B cell (primary cell): ENCODE results near the gene PRPSAP1. TPM values are rescaled to one million over a fixed set of nuclear protein-coding genes. Genes with fewer than 3 reads are reported as not detected.

Experiments
- ATAC-seq: fragments of 200-7000 bp; cut with Tn5 transposase; one replicate; pipeline ENCODE4 v1.10.0; 2021; ENCODE audit warnings: low read depth, mild to moderate bottlenecking, moderate number of reproducible peaks, moderate library complexity
- CTCF ChIA-PET: fragments of 350-600 bp; sonication (Branson Sonifier 250); formaldehyde crosslinking; loops from one replicate; lab custom pipeline; 2021; ENCODE audit warnings: antibody characterized with exemption, inconsistent platforms; lab: Charles Lee
- POLR2A ChIA-PET: fragments of 350-600 bp; sonication (Branson Sonifier 250); formaldehyde crosslinking; loops from one replicate; lab custom pipeline; 2021; ENCODE audit warnings: antibody characterized with exemption; lab: Charles Lee
- DNase-seq: peaks from one replicate; pipeline ENCODE4 v3.0.0; 2013
- H2AFZ ChIP-seq: 2 replicates; pipeline ENCODE4 v1.6.1; 2012; ENCODE audit warnings: mild to moderate bottlenecking, low read depth, low read length; ENCODE audit not compliant: insufficient read depth, poor library complexity, severe bottlenecking
- H3K27ac ChIP-seq, 2 donors: 1 replicate in 1 of 2; 2 replicates in 1 of 2; pipeline ENCODE4 v1.5.1; 2012 to 2013; ENCODE audit warnings: low read length in 2 of 2, mild to moderate bottlenecking in 2 of 2, moderate library complexity in 1 of 2
- H3K27me3 ChIP-seq, 4 experiments: fragments of 200-600 bp in 1 of 4; sonication (generic) in 1 of 4; replicated peaks in 1 of 4; 1 replicate in 2 of 4; 2 replicates in 2 of 4; pipeline versions ENCODE4 v1.6.1 to v1.7.0; 2013 to 2016; ENCODE audit warnings: low read length in 3 of 4, mild to moderate bottlenecking in 2 of 4, mixed read lengths in 1 of 4, moderate library complexity in 1 of 4; ENCODE audit not compliant: insufficient read depth in 4 of 4, control insufficient read depth in 3 of 4; ENCODE audit errors: control extremely low read depth in 1 of 4
- H3K36me3 ChIP-seq, 2 experiments: replicated peaks in 1 of 2; 1 replicate in 1 of 2; 2 replicates in 1 of 2; pipeline versions ENCODE4 v1.6.1 to v1.7.1; 2013; ENCODE audit warnings: low read length in 1 of 2; ENCODE audit not compliant: insufficient read depth in 2 of 2, control insufficient read depth in 1 of 2; ENCODE audit errors: control extremely low read depth in 1 of 2, extremely low read depth in 1 of 2
- H3K4me1 ChIP-seq, 2 donors: fragments of 200-600 bp in 1 of 2; sonication (generic) in 1 of 2; 1 replicate in 1 of 2; 2 replicates in 1 of 2; pipeline versions ENCODE4 v1.5.1 to v1.6.1; 2013 to 2017; ENCODE audit warnings: low read length in 2 of 2; ENCODE audit not compliant: control insufficient read depth in 2 of 2, insufficient read depth in 2 of 2
- H3K4me2 ChIP-seq: replicated peaks from 2 replicates; pipeline ENCODE3; 2012; ENCODE audit warnings: mild to moderate bottlenecking, low read depth, low read length; ENCODE audit not compliant: poor library complexity, severe bottlenecking
- H3K4me3 ChIP-seq, 5 experiments: fragments of 200-600 bp in 1 of 5; sonication (generic) in 1 of 5; 1 replicate in 3 of 5; 2 replicates in 2 of 5; pipeline versions ENCODE4 v1.5.1 to v1.7.0; 2011 to 2016; ENCODE audit warnings: low read length in 4 of 5, mild to moderate bottlenecking in 4 of 5, low read depth in 2 of 5, control low read depth in 1 of 5, moderate library complexity in 1 of 5; ENCODE audit not compliant: insufficient read depth in 1 of 5; ENCODE audit errors: control extremely low read depth in 1 of 5, extremely low read depth in 1 of 5
- H3K79me2 ChIP-seq: fragments of 200-600 bp; sonication (generic); one replicate; pipeline ENCODE4 v1.6.0; 2016; ENCODE audit warnings: low read length; ENCODE audit not compliant: control insufficient read depth, insufficient read depth
- H3K9ac ChIP-seq: fragments of 200-600 bp; sonication (generic); 2 replicates; pipeline ENCODE4 v1.6.1; 2017; ENCODE audit warnings: mild to moderate bottlenecking, low read length, moderate library complexity
- H3K9me3 ChIP-seq, 3 donors: one replicate each; pipeline versions ENCODE4 v1.6.1 to v1.7.1; 2013; ENCODE audit warnings: low read length in 2 of 3; ENCODE audit not compliant: control insufficient read depth in 2 of 3, insufficient read depth in 1 of 3; ENCODE audit errors: control extremely low read depth in 1 of 3
- H4K20me1 ChIP-seq: 2 replicates; pipeline ENCODE4 v1.6.0; 2012; ENCODE audit warnings: mild to moderate bottlenecking, low read length; ENCODE audit not compliant: insufficient read depth, control insufficient read depth, poor library complexity, severe bottlenecking
- H3K27ac Mint-ChIP-seq: one replicate; pipeline ENCODE4 v1.8.0; 2021; ENCODE audit warnings: mixed read lengths
- H3K27me3 Mint-ChIP-seq: one replicate; pipeline ENCODE4 v1.8.0; 2021; ENCODE audit warnings: mixed read lengths
- H3K4me1 Mint-ChIP-seq: one replicate; pipeline ENCODE4 v1.8.0; 2021; ENCODE audit warnings: mixed read lengths
- H3K4me3 Mint-ChIP-seq: one replicate; pipeline ENCODE4 v1.8.0; 2021; ENCODE audit warnings: mixed read lengths
- H3K9me3 Mint-ChIP-seq: one replicate; pipeline ENCODE4 v1.8.0; 2022; ENCODE audit warnings: mixed read lengths; ENCODE audit not compliant: insufficient read depth
- CTCF ChIP-seq: fragments of 200-600 bp; IDR thresholded peaks from one replicate; pipeline ENCODE4 v1.8.0; 2022; ENCODE audit warnings: antibody characterized with exemption, mild to moderate bottlenecking
- EZH2 ChIP-seq: IDR thresholded peaks from 2 replicates; pipeline ENCODE4 v1.6.1; 2012; ENCODE audit warnings: borderline replicate concordance, low read depth, mild to moderate bottlenecking, moderate library complexity, low read length; ENCODE audit not compliant: insufficient read depth, poor library complexity, severe bottlenecking
- whole genome bisulfite sequencing: methylation state at CpG from one replicate; pipeline ENCODE4 v1.1.5; 2013; ENCODE audit warnings: missing lambda C conversion rate; ENCODE audit not compliant: insufficient coverage; 5-methylcytosine and 5-hydroxymethylcytosine counted together
- intact Hi-C: fragments of 100-400 bp; cut with micrococcal nuclease; formaldehyde crosslinking; loops from one replicate; pipeline ENCODE4 v1.10.0; 2022
- polyA plus RNA-seq: library from polyadenylated mRNA; depleted of rRNA; stranded (reverse); fragments of >200 nt; gene quantifications from 2 replicates; pipeline ENCODE4 v1.2.3, GENCODE V29; 2012
- total RNA-seq, 2 donors: library from RNA; stranded (reverse); fragments of 120-200 nt in 1 of 2; gene quantifications; 1 replicate in 1 of 2; 2 replicates in 1 of 2; pipeline versions ENCODE4 v1.2.3 to v1.2.4, GENCODE V29; 2013 to 2022

PRPSAP1 gene
- total and polyA plus RNA-seq, 2 donors (not counting 1 experiment from before 2014, with no cell fraction given): 45.5 to 61.4 TPM

GRCh38 chr17:76312735-76313134 is 41.0 kb downstream of the PRPSAP1 start:
- no peak overlapping the region for H3K4me3 ChIP-seq
- no peak overlapping the region for H3K9ac ChIP-seq
- H3K36me3 ChIP-seq: peaks cover 11 to 27% of the 10 kb centered on the region in 2 experiments
- H3K27me3 ChIP-seq: no peaks in the 10 kb centered on the region
- Mint-ChIP-seq H3K4me3 (no peak overlapping the region), H3K9me3 (no peaks in the 10 kb centered on the region), H3K27me3 (no peaks in the 10 kb centered on the region), H3K27ac (no peak overlapping the region), H3K4me1 (peaks cover 2% of the 10 kb centered on the region)
- H2AFZ ChIP-seq: no peak overlapping the region
- intact Hi-C loops: no loop called here
- TF ChIP-seq EZH2 (no peak), CTCF (no peak)
- 86% methylated on average over 4 of the region's 9 CpGs for WGBS
- CTCF ChIA-PET: interaction anchor here (0.7 to 1.8 kb wide), 3 partner anchors 9 to 14 kb away, joined by 3 to 6 read pairs (median 3); no protein-coding TSS in a partner anchor
- POLR2A ChIA-PET: no interaction called here
- DNase-seq: no peak
- no peaks in the 10 kb centered on the region for H3K9me3 ChIP-seq
- no peaks in the 10 kb centered on the region for H3K4me1 ChIP-seq
- no peaks in the 10 kb centered on the region for H3K79me2 ChIP-seq
- H4K20me1 ChIP-seq: no peaks in the 10 kb centered on the region
- no peak overlapping the region for H3K4me2 ChIP-seq
- no peak for ATAC-seq
- no peak overlapping the region for H3K27ac ChIP-seq

GRCh38 chr17:76309461-76309860 is 44.3 kb downstream of the PRPSAP1 start:
- TF ChIP-seq EZH2 (no peak), CTCF (no peak)
- Histone ChIP-seq H3K79me2 (no peaks in the 10 kb centered on the region), H3K9ac (no peak overlapping the region), H3K4me3 (no peak overlapping the region), H3K36me3 (peaks cover 6 to 27% of the 10 kb centered on the region in 2 experiments), H2AFZ (no peak overlapping the region), H4K20me1 (no peaks in the 10 kb centered on the region), H3K9me3 (no peaks in the 10 kb centered on the region), H3K4me2 (no peak overlapping the region), H3K27ac (no peak overlapping the region), H3K4me1 (no peaks in the 10 kb centered on the region), H3K27me3 (no peaks in the 10 kb centered on the region)
- 8% methylated on average over 3 of the region's 4 CpGs for WGBS
- POLR2A ChIA-PET: no interaction called here
- intact Hi-C loops: no loop called here
- no peak overlapping the region for H3K27ac Mint-ChIP-seq
- no peaks in the 10 kb centered on the region for H3K9me3 Mint-ChIP-seq
- DNase-seq (peak; percentile 13), ATAC-seq (no peak)
- CTCF ChIA-PET: interaction anchor here (3.1 kb wide), 1 partner anchor 88 kb away, joined by 19 read pairs; no protein-coding TSS in a partner anchor
- no peak overlapping the region for H3K4me3 Mint-ChIP-seq
- no peaks in the 10 kb centered on the region for H3K27me3 Mint-ChIP-seq
- peaks cover 2% of the 10 kb centered on the region for H3K4me1 Mint-ChIP-seq
